ENCODE data around the gene SMCHD1. TPM values are rescaled to one million over a fixed set of nuclear protein-coding genes. Genes with fewer than 3 reads are reported as not detected.
"Not testable (repeated sequence)": the region's sequence is repeated elsewhere in the genome, so short reads cannot be mapped to it uniquely, and the experiment has no call there.

Gene SMCHD1
- total RNA-seq, 1 experiment from 2014 or later = 61.0 TPM

GRCh38 chr18:2837290-2837689 lies 181.8 kb downstream of the SMCHD1 start:
- H3K4me2 ChIP-seq (ENCODE audit: low read length); H2AFZ ChIP-seq (ENCODE audit: low read length); H3K9me3 ChIP-seq (ENCODE audit: low read length); BruUV-seq (replicated peaks); ATAC-seq; intact Hi-C loops (cut with micrococcal nuclease); H3K79me2 ChIP-seq (ENCODE audit: low read length); H3K36me3 ChIP-seq (ENCODE audit: low read depth, low read length); H3K27ac ChIP-seq (ENCODE audit: low read length); H3K27me3 ChIP-seq (ENCODE audit: low read length); H3K4me1 ChIP-seq (ENCODE audit: insufficient read depth, low read length); H3F3A ChIP-seq (ENCODE audit: low read length, unreplicated experiment); H3K9ac ChIP-seq (ENCODE audit: low read length); H3K4me3 ChIP-seq (ENCODE audit: low read length); POLR2A ChIA-PET (ENCODE audit: unreplicated experiment); H4K20me1 ChIP-seq (ENCODE audit: low read length); CTCF ChIA-PET; H3K9me2 ChIP-seq (replicated peaks; ENCODE audit: low read length); DNase-seq: not testable (repeated sequence)

GRCh38 chr18:2839202-2839601 lies 183.7 kb downstream of the SMCHD1 start:
- H3K36me3 ChIP-seq (ENCODE audit: low read depth, low read length) = no peaks in the 10 kb centered on the region
- no peak overlapping the region for H3K4me2 ChIP-seq (ENCODE audit: low read length)
- POLR2A ChIA-PET (ENCODE audit: unreplicated experiment) = no interaction called here
- H3K9ac ChIP-seq (ENCODE audit: low read length) = no peak overlapping the region
- peaks cover 17% of the 10 kb centered on the region for H3K27me3 ChIP-seq (ENCODE audit: low read length)
- H2AFZ ChIP-seq (ENCODE audit: low read length) = no peak overlapping the region
- no peak overlapping the region for H3K27ac ChIP-seq (ENCODE audit: low read length)
- H3K4me1 ChIP-seq (ENCODE audit: insufficient read depth, low read length) = no peaks in the 10 kb centered on the region
- no peaks in the 10 kb centered on the region for H3K9me2 ChIP-seq (replicated peaks; ENCODE audit: low read length)
- no peaks in the 10 kb centered on the region for H3K79me2 ChIP-seq (ENCODE audit: low read length)
- no peaks in the 10 kb centered on the region for H4K20me1 ChIP-seq (ENCODE audit: low read length)
- H3K9me3 ChIP-seq (ENCODE audit: low read length) = no peaks in the 10 kb centered on the region
- H3F3A ChIP-seq (ENCODE audit: low read length, unreplicated experiment) = no peaks in the 10 kb centered on the region
- TF ChIP-seq EZH2phosphoT487 (IDR thresholded peaks at IDR 0.05; ENCODE audit: borderline replicate concordance, low read length) = no peak
- no peak for TF ChIP-seq CTCF (conservative IDR thresholded peaks at IDR 0.05; ENCODE audit: low read depth, low read length)
- no peak for TF ChIP-seq EZH2 (IDR thresholded peaks at IDR 0.05; ENCODE audit: low read length, unreplicated experiment)
- intact Hi-C loops (cut with micrococcal nuclease) = no loop called here
- no peak for DNase-seq
- CTCF ChIA-PET = no interaction called here
- no peak overlapping the region for H3K4me3 ChIP-seq (ENCODE audit: low read length)
- no peak for ATAC-seq
- no TSS peak for BruUV-seq (replicated peaks)

- Histone ChIP-seq H4K20me1 (ENCODE audit: low read length) (no peaks in the 10 kb centered on the region), H3K4me2 (ENCODE audit: low read length) (no peak overlapping the region), H3K9ac (ENCODE audit: low read length) (no peak overlapping the region), H3K4me1 (ENCODE audit: insufficient read depth, low read length) (no peaks in the 10 kb centered on the region), H3K4me3 (ENCODE audit: low read length) (no peak overlapping the region), H2AFZ (ENCODE audit: low read length) (no peak overlapping the region), H3K79me2 (ENCODE audit: low read length) (no peaks in the 10 kb centered on the region), H3K27ac (ENCODE audit: low read length) (no peak overlapping the region), H3K36me3 (ENCODE audit: low read depth, low read length) (no peaks in the 10 kb centered on the region), H3K9me2 (replicated peaks; ENCODE audit: low read length) (no peaks in the 10 kb centered on the region), H3K27me3 (ENCODE audit: low read length) (peaks cover 30% of the 10 kb centered on the region), H3K9me3 (ENCODE audit: low read length) (no peaks in the 10 kb centered on the region), H3F3A (ENCODE audit: low read length, unreplicated experiment) (no peaks in the 10 kb centered on the region)
- intact Hi-C loops (cut with micrococcal nuclease) = no loop called here
- no peak for DNase-seq
- CTCF ChIA-PET = no interaction called here
- POLR2A ChIA-PET (ENCODE audit: unreplicated experiment) = no interaction called here
- no TSS peak for BruUV-seq (replicated peaks)
- no peak for ATAC-seq
- no peak for TF ChIP-seq CTCF (conservative IDR thresholded peaks at IDR 0.05; ENCODE audit: low read depth, low read length)
- no peak for TF ChIP-seq EZH2 (IDR thresholded peaks at IDR 0.05; ENCODE audit: low read length, unreplicated experiment)
- TF ChIP-seq EZH2phosphoT487 (IDR thresholded peaks at IDR 0.05; ENCODE audit: borderline replicate concordance, low read length) = no peak
Measured at GRCh38 chr18:2840521-2840920, 185.0 kb downstream of the SMCHD1 start.
